Measurements from ENCODE around the gene PRR3.

The PRR3 gene

DNA sequence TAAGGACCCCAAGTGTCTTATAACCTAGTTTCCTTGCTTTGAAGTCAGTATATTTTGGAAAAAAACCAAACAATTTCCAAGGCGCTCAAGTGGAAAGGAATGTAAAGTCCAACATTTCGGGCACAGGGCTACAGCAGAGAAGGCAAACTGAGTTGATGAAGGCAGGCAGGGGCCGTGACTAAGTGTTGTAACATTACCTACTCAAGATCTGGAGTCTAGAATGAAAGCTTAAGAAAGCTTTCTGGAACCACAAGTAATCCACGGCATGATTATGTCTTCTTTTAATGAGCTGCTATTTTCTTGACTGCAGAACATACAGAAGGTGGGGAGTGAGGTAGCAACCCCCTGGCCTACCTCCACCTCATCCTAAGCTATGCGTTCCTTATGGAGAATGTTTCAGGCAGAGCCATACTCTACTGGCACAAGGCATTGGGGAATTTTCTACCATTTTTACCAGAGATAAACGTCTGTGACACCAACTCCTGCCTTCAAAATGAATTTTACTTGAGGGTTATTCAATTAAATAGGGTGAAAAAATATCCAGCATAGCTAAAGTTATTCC, 55.7 kb downstream of the PRR3 start:
- Histone ChIP-seq H3K27me3 (ENCODE audit: insufficient read depth, poor library complexity, severe bottlenecking) (no peaks in the 10 kb centered on the region), H3K27ac (replicated peaks) (no peak overlapping the region), H3K4me3 (replicated peaks; ENCODE audit: insufficient read depth, low read length) (no peak overlapping the region)
- TF ChIP-seq SPI1 (IDR thresholded peaks at IDR 0.05; ENCODE audit: borderline replicate concordance, low read depth) (no peak), GABPA (IDR thresholded peaks at IDR 0.05; ENCODE audit: low read depth) (no peak), POLR2AphosphoS5 (IDR thresholded peaks at IDR 0.05; ENCODE audit: low read depth) (no peak)
- TF ChIP-seq, protein P1, sequence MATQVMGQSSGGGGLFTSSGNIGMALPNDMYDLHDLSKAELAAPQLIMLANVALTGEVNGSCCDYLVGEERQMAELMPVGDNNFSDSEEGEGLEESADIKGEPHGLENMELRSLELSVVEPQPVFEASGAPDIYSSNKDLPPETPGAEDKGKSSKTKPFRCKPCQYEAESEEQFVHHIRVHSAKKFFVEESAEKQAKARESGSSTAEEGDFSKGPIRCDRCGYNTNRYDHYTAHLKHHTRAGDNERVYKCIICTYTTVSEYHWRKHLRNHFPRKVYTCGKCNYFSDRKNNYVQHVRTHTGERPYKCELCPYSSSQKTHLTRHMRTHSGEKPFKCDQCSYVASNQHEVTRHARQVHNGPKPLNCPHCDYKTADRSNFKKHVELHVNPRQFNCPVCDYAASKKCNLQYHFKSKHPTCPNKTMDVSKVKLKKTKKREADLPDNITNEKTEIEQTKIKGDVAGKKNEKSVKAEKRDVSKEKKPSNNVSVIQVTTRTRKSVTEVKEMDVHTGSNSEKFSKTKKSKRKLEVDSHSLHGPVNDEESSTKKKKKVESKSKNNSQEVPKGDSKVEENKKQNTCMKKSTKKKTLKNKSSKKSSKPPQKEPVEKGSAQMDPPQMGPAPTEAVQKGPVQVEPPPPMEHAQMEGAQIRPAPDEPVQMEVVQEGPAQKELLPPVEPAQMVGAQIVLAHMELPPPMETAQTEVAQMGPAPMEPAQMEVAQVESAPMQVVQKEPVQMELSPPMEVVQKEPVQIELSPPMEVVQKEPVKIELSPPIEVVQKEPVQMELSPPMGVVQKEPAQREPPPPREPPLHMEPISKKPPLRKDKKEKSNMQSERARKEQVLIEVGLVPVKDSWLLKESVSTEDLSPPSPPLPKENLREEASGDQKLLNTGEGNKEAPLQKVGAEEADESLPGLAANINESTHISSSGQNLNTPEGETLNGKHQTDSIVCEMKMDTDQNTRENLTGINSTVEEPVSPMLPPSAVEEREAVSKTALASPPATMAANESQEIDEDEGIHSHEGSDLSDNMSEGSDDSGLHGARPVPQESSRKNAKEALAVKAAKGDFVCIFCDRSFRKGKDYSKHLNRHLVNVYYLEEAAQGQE (IDR thresholded peaks at IDR 0.05; ENCODE audit: insufficient replicate concordance, low read depth) = no peak
- TF ChIP-seq, protein P2, sequence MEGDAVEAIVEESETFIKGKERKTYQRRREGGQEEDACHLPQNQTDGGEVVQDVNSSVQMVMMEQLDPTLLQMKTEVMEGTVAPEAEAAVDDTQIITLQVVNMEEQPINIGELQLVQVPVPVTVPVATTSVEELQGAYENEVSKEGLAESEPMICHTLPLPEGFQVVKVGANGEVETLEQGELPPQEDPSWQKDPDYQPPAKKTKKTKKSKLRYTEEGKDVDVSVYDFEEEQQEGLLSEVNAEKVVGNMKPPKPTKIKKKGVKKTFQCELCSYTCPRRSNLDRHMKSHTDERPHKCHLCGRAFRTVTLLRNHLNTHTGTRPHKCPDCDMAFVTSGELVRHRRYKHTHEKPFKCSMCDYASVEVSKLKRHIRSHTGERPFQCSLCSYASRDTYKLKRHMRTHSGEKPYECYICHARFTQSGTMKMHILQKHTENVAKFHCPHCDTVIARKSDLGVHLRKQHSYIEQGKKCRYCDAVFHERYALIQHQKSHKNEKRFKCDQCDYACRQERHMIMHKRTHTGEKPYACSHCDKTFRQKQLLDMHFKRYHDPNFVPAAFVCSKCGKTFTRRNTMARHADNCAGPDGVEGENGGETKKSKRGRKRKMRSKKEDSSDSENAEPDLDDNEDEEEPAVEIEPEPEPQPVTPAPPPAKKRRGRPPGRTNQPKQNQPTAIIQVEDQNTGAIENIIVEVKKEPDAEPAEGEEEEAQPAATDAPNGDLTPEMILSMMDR (IDR thresholded peaks at IDR 0.05; ENCODE audit: insufficient read depth, low read length) = no peak
- DNase-seq (ENCODE audit: low read depth in 1 of 2, low spot score in 1 of 2) = no peak

Small RNA genes lying within 50 kb of the gene (microRNA-seq; reads per million reads assigned to microRNA genes)
- gene MIR877 = 82.9 reads per million, percentile 67 among the genes with 10 or more reads in this experiment

Data from HL-60 (cell line).